Liver (tissue), 9 donors: ENCODE results near the gene P3H4. TPM values are rescaled to one million over a fixed set of nuclear protein-coding genes. Genes with fewer than 3 reads are reported as not detected.

Source experiments
- DNase-seq: peaks from one replicate; pipeline ENCODE4 v3.0.0-alpha.2; 2017; ENCODE audit warnings: low spot score
- H3K27ac ChIP-seq, 2 donors: one replicate each; pipeline ENCODE4 v1.7.0; 2013; ENCODE audit warnings: inconsistent platforms in 2 of 2, low read length in 2 of 2, control low read depth in 1 of 2, low read depth in 1 of 2, mild to moderate bottlenecking in 1 of 2
- H3K27me3 ChIP-seq, 4 donors: one replicate each; pipeline versions ENCODE4 v1.6.1 to v1.7.0; 2013; ENCODE audit warnings: low read length in 3 of 4, inconsistent platforms in 1 of 4, mild to moderate bottlenecking in 1 of 4, moderate library complexity in 1 of 4; ENCODE audit not compliant: control insufficient read depth in 4 of 4, insufficient read depth in 4 of 4
- H3K36me3 ChIP-seq, 4 donors: one replicate each; pipeline versions ENCODE4 v1.6.1 to v1.7.0; 2013; ENCODE audit warnings: low read length in 3 of 4, mild to moderate bottlenecking in 3 of 4, low read depth in 1 of 4, moderate library complexity in 1 of 4; ENCODE audit not compliant: control insufficient read depth in 4 of 4, insufficient read depth in 3 of 4
- H3K4me1 ChIP-seq, 4 donors: one replicate each; pipeline versions ENCODE4 v1.6.1 to v1.7.0; 2013; ENCODE audit warnings: low read length in 3 of 4, mild to moderate bottlenecking in 3 of 4, moderate library complexity in 1 of 4; ENCODE audit not compliant: control insufficient read depth in 4 of 4, insufficient read depth in 4 of 4
- H3K4me3 ChIP-seq, 3 donors: one replicate each; pipeline versions ENCODE4 v1.6.1 to v1.7.0; 2013; ENCODE audit warnings: low read length in 3 of 3, control low read depth in 1 of 3, low read depth in 1 of 3, mild to moderate bottlenecking in 1 of 3
- H3K9ac ChIP-seq, 2 donors: one replicate each; pipeline ENCODE4 v1.7.0; 2013; ENCODE audit warnings: low read length in 2 of 2, mild to moderate bottlenecking in 2 of 2, moderate library complexity in 2 of 2, control low read depth in 1 of 2, low read depth in 1 of 2
- H3K9me3 ChIP-seq, 4 donors: one replicate each; pipeline versions ENCODE4 v1.6.1 to v1.7.0; 2013; ENCODE audit warnings: low read length in 3 of 4; ENCODE audit not compliant: control insufficient read depth in 4 of 4
- ATF3 ChIP-seq: IDR thresholded peaks from 2 replicates; pipeline ENCODE4 v1.6.1; 2016; ENCODE audit warnings: antibody characterized with exemption
- CTCF ChIP-seq: fragments of 150-350 bp; IDR thresholded peaks from 2 replicates; pipeline ENCODE4 v1.5.1; 2017; ENCODE audit warnings: improper control_type of control experiment, low read depth, low read length; ENCODE audit not compliant: missing input control
- EGR1 ChIP-seq, 2 donors: IDR thresholded peaks; 2 replicates each; pipeline ENCODE4 v1.6.1; 2016 to 2018; ENCODE audit warnings: antibody characterized with exemption in 2 of 2, low read depth in 2 of 2
- FOXA1 ChIP-seq: IDR thresholded peaks from 2 replicates; pipeline ENCODE4 v1.6.1; 2016; ENCODE audit warnings: antibody characterized with exemption
- FOXA2 ChIP-seq: IDR thresholded peaks from 2 replicates; pipeline ENCODE4 v1.6.1; 2016; ENCODE audit warnings: antibody characterized with exemption
- GABPA ChIP-seq, 2 donors: IDR thresholded peaks in 1 of 2; conservative IDR thresholded peaks in 1 of 2; 2 replicates each; pipeline ENCODE4 v1.6.1; 2016; ENCODE audit warnings: antibody characterized with exemption in 2 of 2, mild to moderate bottlenecking in 1 of 2, moderate library complexity in 1 of 2
- HNF4A ChIP-seq, 2 donors: conservative IDR thresholded peaks; 2 replicates each; pipeline ENCODE4 v1.6.1; 2016; ENCODE audit warnings: antibody characterized with exemption in 2 of 2, mild to moderate bottlenecking in 2 of 2
- HNF4G ChIP-seq: IDR thresholded peaks from 2 replicates; pipeline ENCODE4 v1.6.1; 2016; ENCODE audit warnings: antibody characterized with exemption
- JUND ChIP-seq, 2 donors: IDR thresholded peaks; 2 replicates each; pipeline ENCODE4 v1.6.1; 2016; ENCODE audit warnings: antibody characterized with exemption in 2 of 2
- NR2F2 ChIP-seq: IDR thresholded peaks from 2 replicates; pipeline ENCODE4 v1.6.1; 2016; ENCODE audit warnings: antibody characterized with exemption
- RAD21 ChIP-seq, 2 donors: IDR thresholded peaks; 2 replicates each; pipeline ENCODE4 v1.6.1; 2016; ENCODE audit warnings: antibody characterized with exemption in 2 of 2, mild to moderate bottlenecking in 2 of 2
- REST ChIP-seq: IDR thresholded peaks from 2 replicates; pipeline ENCODE4 v1.6.1; 2016; ENCODE audit warnings: antibody characterized with exemption, mild to moderate bottlenecking
- RXRA ChIP-seq, 2 donors: IDR thresholded peaks; 2 replicates each; pipeline ENCODE4 v1.6.1; 2017 to 2018; ENCODE audit warnings: antibody characterized with exemption in 2 of 2, mild to moderate bottlenecking in 1 of 2
- SP1 ChIP-seq: IDR thresholded peaks from 2 replicates; pipeline ENCODE4 v1.6.1; 2018; ENCODE audit warnings: antibody characterized with exemption, mild to moderate bottlenecking
- TAF1 ChIP-seq: conservative IDR thresholded peaks from 2 replicates; pipeline ENCODE4 v1.6.1; 2016; ENCODE audit warnings: antibody characterized with exemption, mild to moderate bottlenecking
- YY1 ChIP-seq: IDR thresholded peaks from 2 replicates; pipeline ENCODE4 v1.6.1; 2016; ENCODE audit warnings: antibody characterized with exemption, mild to moderate bottlenecking
- ZBTB33 ChIP-seq: IDR thresholded peaks from 2 replicates; pipeline ENCODE4 v1.6.1; 2016; ENCODE audit warnings: antibody characterized with exemption
- WGBS: extraction: QIAGEN DNeasy Blood & Tissue Kit; methylation state at CpG from one replicate; pipeline ENCODE4 v1.1.7; 2013; 5-methylcytosine and 5-hydroxymethylcytosine counted together
- polyA plus RNA-seq, 2 donors: library from polyadenylated mRNA; stranded (reverse) in 1 of 2; unstranded in 1 of 2; fragments of 200-250 nt in 1 of 2; fragments of >200 nt in 1 of 2; fragmentation: Nextera tagmentation in 1 of 2; extraction: Ambion mirVana in 1 of 2; gene quantifications; one replicate each; pipeline versions ENCODE4 v1.2.1 to v1.2.3, GENCODE V29; 2013 to 2015
- total RNA-seq, 2 donors: library from RNA; depleted of rRNA; stranded (reverse); fragments of >200 nt; gene quantifications; one replicate each; pipeline ENCODE4 v1.2.3, GENCODE V29; 2014
- donor health status: healthy.
- donor health status: healthy.
- donor health status: healthy.
- donor health status: healthy.
- donor health status: healthy.

Gene P3H4
- total and polyA plus RNA-seq, 4 donors, result 1.7 to 5.6 (median 2.3) TPM

- Histone ChIP-seq H3K9ac (no peak overlapping the region), H3K4me1 (no peaks in the 10 kb centered on the region), H3K9me3 (no peaks in the 10 kb centered on the region), H3K4me3 (no peak overlapping the region), H3K36me3 (peaks cover 0 to 11% (median 3%) of the 10 kb centered on the region in 4 donors), H3K27ac (no peak overlapping the region), H3K27me3 (no peaks in the 10 kb centered on the region)
- WGBS, result 83% methylated on average over 12 of the region's 12 CpGs
- TF ChIP-seq JUND (IDR thresholded peaks at IDR 0.05) (no peak), FOXA2 (no peak), YY1 (no peak), EGR1 (IDR thresholded peaks at IDR 0.05; ENCODE audit: low read depth in 2 of 2) (no peak), REST (no peak), GABPA (IDR thresholded peaks at IDR 0.05 in 1 of 2, conservative IDR thresholded peaks at IDR 0.05 in 1 of 2) (no peak), TAF1 (no peak), RAD21 (IDR thresholded peaks at IDR 0.05) (no peak), NR2F2 (no peak), HNF4A (conservative IDR thresholded peaks at IDR 0.05) (no peak), CTCF (no peak), SP1 (no peak), HNF4G (no peak), RXRA (IDR thresholded peaks at IDR 0.05) (no peak), ZBTB33 (no peak), FOXA1 (no peak), ATF3 (no peak)
- DNase-seq, result no peak
These were observed 10.7 kb upstream of the P3H4 start for GRCh38 chr17:41822216-41823140.
